ENCODE results near the gene ILDR2.

The ILDR2 gene

DNA sequence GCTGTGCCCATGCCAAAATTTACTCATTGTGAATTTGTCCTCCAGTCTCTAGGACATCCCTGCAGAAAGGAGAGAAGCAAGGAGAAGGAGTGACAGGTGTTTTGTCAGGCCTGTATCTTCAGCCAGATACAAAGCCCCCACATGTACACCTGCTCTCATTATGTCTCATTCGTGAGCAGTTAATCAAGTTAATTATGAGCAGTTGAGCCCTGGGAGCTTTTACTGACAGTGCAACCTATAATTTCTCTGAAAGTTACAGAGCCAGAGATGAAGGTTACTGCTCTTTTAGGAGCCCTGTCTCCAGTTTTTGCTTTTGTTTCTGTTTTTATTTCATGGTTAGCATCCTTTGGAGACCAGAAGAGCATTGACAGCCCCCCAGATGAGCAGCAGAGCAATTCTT is 5.0 kb upstream of the ILDR2 start:
- Mint-ChIP-seq H3K4me1 (ENCODE audit: low read depth) (peaks cover 9% of the 10 kb centered on the region), H3K27me3 (peaks cover 32% of the 10 kb centered on the region), H3K27ac (no peak overlapping the region), H3K9me3 (no peaks in the 10 kb centered on the region), H3K36me3 (ENCODE audit: low read depth) (no peaks in the 10 kb centered on the region), H3K4me3 (no peak overlapping the region)

DNA sequence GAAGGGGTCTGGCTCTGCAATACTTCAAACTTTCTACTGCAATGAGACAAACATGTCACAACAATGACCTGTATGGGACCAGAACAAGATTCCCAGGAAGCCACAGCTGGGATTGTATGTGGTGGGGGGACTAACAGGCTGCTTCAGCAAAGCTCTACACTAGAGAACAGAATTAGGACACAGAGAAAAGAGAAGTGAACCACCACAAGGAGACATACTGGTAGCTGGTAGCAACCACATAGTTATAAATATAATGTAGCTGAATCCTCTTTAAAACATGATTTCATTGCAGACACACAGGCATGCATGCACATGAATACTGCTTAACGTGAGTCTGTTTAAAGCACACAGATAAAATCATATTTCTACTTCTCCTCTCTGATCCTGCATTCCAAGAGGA is 3.5 kb upstream of the ILDR2 start:
- no peak overlapping the region for H3K27ac Mint-ChIP-seq
- H3K4me1 Mint-ChIP-seq (ENCODE audit: low read depth), result peaks cover 22% of the 10 kb centered on the region
- no peaks in the 10 kb centered on the region for H3K36me3 Mint-ChIP-seq (ENCODE audit: low read depth)
- H3K4me3 Mint-ChIP-seq, result no peak overlapping the region
- H3K27me3 Mint-ChIP-seq, result peaks cover 29% of the 10 kb centered on the region
- H3K9me3 Mint-ChIP-seq, result no peaks in the 10 kb centered on the region

GRCh38 chr1:166977951-166978350 is 2.6 kb upstream of the ILDR2 start:
- Mint-ChIP-seq H3K27ac (no peak overlapping the region), H3K4me3 (no peak overlapping the region), H3K9me3 (no peaks in the 10 kb centered on the region), H3K27me3 (peaks cover 36% of the 10 kb centered on the region), H3K36me3 (ENCODE audit: low read depth) (no peaks in the 10 kb centered on the region), H3K4me1 (ENCODE audit: low read depth) (peaks cover 27% of the 10 kb centered on the region)

- H3K27me3 Mint-ChIP-seq, result peaks cover 51% of the 10 kb centered on the region
- H3K4me3 Mint-ChIP-seq, result peak overlapping the region; percentile 86
- H3K4me1 Mint-ChIP-seq (ENCODE audit: low read depth), result peaks cover 37% of the 10 kb centered on the region
- peak overlapping the region; percentile 80 for H3K27ac Mint-ChIP-seq
- H3K9me3 Mint-ChIP-seq, result no peaks in the 10 kb centered on the region
- no peaks in the 10 kb centered on the region for H3K36me3 Mint-ChIP-seq (ENCODE audit: low read depth)
These were observed 544 bp downstream of the ILDR2 start for GRCh38 chr1:166974647-166975345.

DNA sequence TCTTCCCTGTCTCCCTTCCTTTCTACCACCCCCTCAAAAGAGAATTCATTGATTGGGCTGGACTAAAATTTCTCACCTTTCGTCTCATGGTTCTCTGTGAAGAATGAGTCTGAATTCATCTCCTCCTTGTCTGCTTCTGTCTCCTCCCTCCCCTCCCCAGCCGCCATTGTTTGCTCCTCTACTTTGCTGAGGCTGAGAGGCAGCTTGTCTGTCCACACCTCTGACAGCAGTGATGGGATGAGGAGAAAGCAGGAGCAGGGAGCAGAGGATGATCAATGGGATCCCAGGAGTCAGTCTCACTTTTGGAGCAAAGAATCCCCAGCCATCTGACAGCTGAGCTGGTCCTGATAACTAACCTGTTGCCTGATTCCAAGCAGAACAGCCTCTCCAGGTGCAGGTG is 2.5 kb downstream of the ILDR2 start:
- Mint-ChIP-seq H3K9me3 (no peaks in the 10 kb centered on the region), H3K27me3 (peaks cover 45% of the 10 kb centered on the region), H3K4me3 (no peak overlapping the region), H3K4me1 (ENCODE audit: low read depth) (peaks cover 41% of the 10 kb centered on the region), H3K36me3 (ENCODE audit: low read depth) (no peaks in the 10 kb centered on the region), H3K27ac (no peak overlapping the region)

DNA sequence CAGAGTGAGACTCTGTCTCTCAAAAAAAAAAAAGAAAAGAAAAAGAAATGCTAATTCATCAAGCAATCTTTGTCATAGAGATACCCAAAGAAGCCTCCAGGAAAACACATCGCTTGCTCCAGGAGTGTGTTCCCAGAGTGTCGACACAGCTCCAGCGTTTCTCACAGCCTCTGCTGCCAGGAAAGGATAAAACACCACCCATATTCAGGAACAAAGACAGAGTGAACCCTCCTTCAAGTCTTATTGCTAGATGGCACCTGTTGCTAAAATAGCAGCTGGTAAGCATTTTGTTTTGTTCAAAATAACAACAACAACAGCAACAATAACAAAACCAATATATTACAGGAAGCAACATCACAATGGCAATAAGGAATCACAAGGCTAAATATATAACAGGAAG is 3.1 kb downstream of the ILDR2 start:
- Mint-ChIP-seq H3K27me3 (peaks cover 45% of the 10 kb centered on the region), H3K4me1 (ENCODE audit: low read depth) (peaks cover 41% of the 10 kb centered on the region)

DNA sequence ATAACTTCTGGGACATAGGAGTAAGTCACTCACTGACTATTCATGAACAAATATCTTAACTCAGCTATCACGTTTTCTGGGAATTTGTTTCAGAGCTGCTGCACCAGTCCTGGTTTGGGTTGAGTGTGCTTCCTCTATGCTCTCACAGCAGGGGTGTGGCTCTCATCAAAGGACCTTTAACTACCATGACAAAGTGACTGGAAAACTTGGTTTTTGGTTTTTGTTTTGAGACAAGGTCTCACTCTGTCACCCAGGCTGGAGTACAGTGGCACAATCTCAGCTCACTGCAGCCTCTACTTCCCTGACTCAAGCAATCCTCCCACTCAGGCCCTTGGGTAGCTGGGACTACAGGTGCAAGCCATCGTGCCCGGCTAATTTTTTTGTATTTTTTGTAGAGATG is 4.1 kb downstream of the ILDR2 start:
- H3K36me3 Mint-ChIP-seq (ENCODE audit: low read depth), result no peaks in the 10 kb centered on the region
- no peaks in the 10 kb centered on the region for H3K9me3 Mint-ChIP-seq
- H3K4me1 Mint-ChIP-seq (ENCODE audit: low read depth), result peaks cover 37% of the 10 kb centered on the region
- no peak overlapping the region for H3K4me3 Mint-ChIP-seq
- peaks cover 48% of the 10 kb centered on the region for H3K27me3 Mint-ChIP-seq
- no peak overlapping the region for H3K27ac Mint-ChIP-seq

More for the DNA sequence above, 3.1 kb downstream of the ILDR2 start:
- no peaks in the 10 kb centered on the region for H3K9me3 Mint-ChIP-seq
- no peak overlapping the region for H3K27ac Mint-ChIP-seq
- no peaks in the 10 kb centered on the region for H3K36me3 Mint-ChIP-seq (ENCODE audit: low read depth)
- H3K4me3 Mint-ChIP-seq, result no peak overlapping the region

DNA sequence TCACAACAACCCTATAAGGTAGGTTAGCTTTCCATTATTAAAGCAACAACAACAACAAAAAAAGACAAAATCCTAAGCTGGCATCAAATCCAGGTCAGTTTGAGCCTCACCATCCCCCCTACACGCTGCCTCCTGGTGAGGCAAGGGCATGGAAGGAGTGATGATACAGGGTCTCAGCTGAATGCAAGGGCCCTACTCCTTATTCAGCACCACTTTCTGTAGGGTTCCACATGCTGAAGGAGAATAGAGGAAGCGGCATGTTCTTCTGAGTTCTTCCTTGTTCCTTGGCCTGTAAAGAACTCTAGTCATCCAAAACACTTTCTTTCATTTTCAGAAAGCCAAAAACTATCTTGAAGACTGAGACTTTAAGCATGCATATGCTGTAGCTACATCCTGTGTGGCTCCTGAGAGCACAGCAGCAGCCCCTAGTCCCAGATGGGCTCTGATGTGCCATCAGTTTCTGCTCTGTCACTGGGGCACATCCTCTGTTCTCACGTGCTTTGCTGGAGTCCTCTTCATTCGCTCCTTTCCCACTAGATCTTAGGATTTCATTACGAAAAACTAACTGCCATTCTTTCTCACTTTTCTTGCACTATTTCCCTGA is 6.2 kb downstream of the ILDR2 start:
- Mint-ChIP-seq H3K27ac (no peak overlapping the region), H3K36me3 (ENCODE audit: low read depth) (no peaks in the 10 kb centered on the region), H3K4me3 (no peak overlapping the region), H3K4me1 (ENCODE audit: low read depth) (peaks cover 23% of the 10 kb centered on the region), H3K9me3 (no peaks in the 10 kb centered on the region), H3K27me3 (peaks cover 40% of the 10 kb centered on the region)

DNA sequence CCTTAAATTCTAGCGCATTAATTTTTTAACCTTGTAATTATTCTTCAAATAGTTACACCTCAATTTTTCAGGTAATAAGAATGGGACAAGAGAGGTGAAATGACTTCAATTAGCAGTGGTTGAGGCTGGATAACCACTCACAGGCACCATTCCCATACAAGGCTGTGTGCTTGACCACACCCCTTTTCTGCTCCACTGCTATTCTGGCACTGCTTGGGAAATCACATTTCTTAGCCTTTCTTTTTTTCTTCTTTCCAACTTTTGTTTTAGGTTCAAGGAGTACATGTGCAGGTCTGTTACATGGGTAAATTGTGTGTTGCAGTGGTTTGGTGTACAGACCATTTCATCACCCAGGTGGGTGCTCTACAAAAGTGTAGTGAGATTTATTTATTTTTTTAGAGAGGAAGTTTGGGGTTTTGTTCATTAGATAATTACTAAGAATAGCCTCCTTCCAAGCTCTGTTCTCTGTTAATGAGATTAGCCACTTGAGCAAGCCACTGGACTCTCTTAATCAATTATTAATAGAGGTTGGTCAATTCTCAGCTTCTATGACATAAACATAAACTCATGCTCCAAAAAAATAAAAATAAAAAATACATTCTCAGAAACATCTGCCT is 14.4 kb downstream of the ILDR2 start:
- Mint-ChIP-seq H3K27me3 (peaks cover 8% of the 10 kb centered on the region), H3K27ac (no peak overlapping the region), H3K9me3 (no peaks in the 10 kb centered on the region), H3K4me1 (ENCODE audit: low read depth) (no peaks in the 10 kb centered on the region), H3K4me3 (no peak overlapping the region), H3K36me3 (ENCODE audit: low read depth) (no peaks in the 10 kb centered on the region)

GRCh38 chr1:166956872-166957271 is 18.5 kb downstream of the ILDR2 start:
- Mint-ChIP-seq H3K36me3 (ENCODE audit: low read depth) (no peaks in the 10 kb centered on the region), H3K4me1 (ENCODE audit: low read depth) (no peaks in the 10 kb centered on the region), H3K27me3 (peaks cover 7% of the 10 kb centered on the region), H3K9me3 (no peaks in the 10 kb centered on the region), H3K27ac (no peak overlapping the region), H3K4me3 (no peak overlapping the region)

- no peak overlapping the region for H3K27ac Mint-ChIP-seq
- no peaks in the 10 kb centered on the region for H3K9me3 Mint-ChIP-seq
- no peaks in the 10 kb centered on the region for H3K36me3 Mint-ChIP-seq (ENCODE audit: low read depth)
- no peaks in the 10 kb centered on the region for H3K4me1 Mint-ChIP-seq (ENCODE audit: low read depth)
- no peak overlapping the region for H3K4me3 Mint-ChIP-seq
- H3K27me3 Mint-ChIP-seq, result peaks cover 9% of the 10 kb centered on the region
These were observed 19.1 kb downstream of the ILDR2 start for GRCh38 chr1:166956057-166956850.

GRCh38 chr1:166953491-166953890 is 21.8 kb downstream of the ILDR2 start:
- peaks cover 16% of the 10 kb centered on the region for H3K27me3 Mint-ChIP-seq
- no peaks in the 10 kb centered on the region for H3K4me1 Mint-ChIP-seq (ENCODE audit: low read depth)
- H3K4me3 Mint-ChIP-seq, result no peak overlapping the region
- no peaks in the 10 kb centered on the region for H3K36me3 Mint-ChIP-seq (ENCODE audit: low read depth)
- H3K9me3 Mint-ChIP-seq, result no peaks in the 10 kb centered on the region
- H3K27ac Mint-ChIP-seq, result no peak overlapping the region

GRCh38 chr1:166952002-166952746 is 23.2 kb downstream of the ILDR2 start:
- H3K36me3 Mint-ChIP-seq (ENCODE audit: low read depth), result no peaks in the 10 kb centered on the region
- H3K4me1 Mint-ChIP-seq (ENCODE audit: low read depth), result peaks cover 12% of the 10 kb centered on the region
- H3K27me3 Mint-ChIP-seq, result peaks cover 28% of the 10 kb centered on the region
- H3K27ac Mint-ChIP-seq, result no peak overlapping the region
- H3K4me3 Mint-ChIP-seq, result no peak overlapping the region
- H3K9me3 Mint-ChIP-seq, result no peaks in the 10 kb centered on the region

DNA sequence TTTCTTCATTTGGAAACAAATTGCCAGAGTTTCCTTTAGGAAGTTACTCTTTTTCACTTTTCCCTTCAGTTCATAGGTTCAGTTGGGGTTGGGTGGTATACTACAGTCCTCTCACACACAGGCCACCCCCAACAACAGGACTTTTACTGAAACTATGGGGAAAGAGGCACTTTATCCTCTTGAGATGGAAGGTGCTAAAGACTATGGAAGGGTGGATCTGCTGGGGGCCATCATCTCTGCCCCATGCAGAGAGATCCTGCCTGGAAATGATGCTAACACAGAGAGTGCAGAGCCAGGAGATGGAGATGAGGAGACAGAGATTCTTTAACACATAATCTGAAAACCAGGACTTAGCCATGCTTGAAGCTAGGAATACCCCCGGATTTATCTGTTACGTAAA is 24.3 kb downstream of the ILDR2 start:
- H3K27ac Mint-ChIP-seq, result no peak overlapping the region
- H3K27me3 Mint-ChIP-seq, result peaks cover 37% of the 10 kb centered on the region
- H3K9me3 Mint-ChIP-seq, result no peaks in the 10 kb centered on the region
- H3K36me3 Mint-ChIP-seq (ENCODE audit: low read depth), result no peaks in the 10 kb centered on the region
- no peak overlapping the region for H3K4me3 Mint-ChIP-seq
- H3K4me1 Mint-ChIP-seq (ENCODE audit: low read depth), result peaks cover 16% of the 10 kb centered on the region
